ENCODE results near the gene NRTN.
"Not testable (repeated sequence)": the region's sequence is repeated elsewhere in the genome, so short reads cannot be mapped to it uniquely, and the experiment has no call there.

Gene NRTN

DNA sequence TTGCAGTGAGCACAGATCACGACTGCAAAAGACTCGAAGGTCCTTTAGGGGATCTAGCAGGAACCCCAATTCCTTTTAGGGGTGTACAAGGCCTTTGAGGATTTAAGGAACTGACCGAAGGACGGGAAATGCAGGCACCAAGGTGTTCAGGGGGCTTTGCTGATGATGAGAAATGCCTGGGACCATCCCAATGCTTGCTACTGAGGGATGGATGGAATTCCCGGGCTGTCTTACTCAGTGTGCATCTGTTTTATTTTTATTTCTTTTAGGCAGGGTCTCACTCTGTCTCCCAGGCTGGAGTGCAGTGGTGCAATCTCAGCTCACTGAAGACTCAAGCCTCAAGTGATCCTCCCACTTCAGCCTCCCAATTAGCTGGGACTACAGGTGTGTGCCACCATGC is 31.6 kb upstream of the NRTN start:
- H3K27ac ChIP-seq = no peak overlapping the region
- no peak for DNase-seq
- intact Hi-C loops (cut with DNase I; ENCODE audit: low total_unique reads) = no loop called here
- H3K4me1 ChIP-seq = no peaks in the 10 kb centered on the region
- no peaks in the 10 kb centered on the region for H3K9me3 ChIP-seq
- H3K27me3 ChIP-seq = peaks cover 0 to 17% of the 10 kb centered on the region in 2 donors
- H3K36me3 ChIP-seq = no peaks in the 10 kb centered on the region
- no peak overlapping the region for H3K4me3 ChIP-seq
- TF ChIP-seq, protein P1, sequence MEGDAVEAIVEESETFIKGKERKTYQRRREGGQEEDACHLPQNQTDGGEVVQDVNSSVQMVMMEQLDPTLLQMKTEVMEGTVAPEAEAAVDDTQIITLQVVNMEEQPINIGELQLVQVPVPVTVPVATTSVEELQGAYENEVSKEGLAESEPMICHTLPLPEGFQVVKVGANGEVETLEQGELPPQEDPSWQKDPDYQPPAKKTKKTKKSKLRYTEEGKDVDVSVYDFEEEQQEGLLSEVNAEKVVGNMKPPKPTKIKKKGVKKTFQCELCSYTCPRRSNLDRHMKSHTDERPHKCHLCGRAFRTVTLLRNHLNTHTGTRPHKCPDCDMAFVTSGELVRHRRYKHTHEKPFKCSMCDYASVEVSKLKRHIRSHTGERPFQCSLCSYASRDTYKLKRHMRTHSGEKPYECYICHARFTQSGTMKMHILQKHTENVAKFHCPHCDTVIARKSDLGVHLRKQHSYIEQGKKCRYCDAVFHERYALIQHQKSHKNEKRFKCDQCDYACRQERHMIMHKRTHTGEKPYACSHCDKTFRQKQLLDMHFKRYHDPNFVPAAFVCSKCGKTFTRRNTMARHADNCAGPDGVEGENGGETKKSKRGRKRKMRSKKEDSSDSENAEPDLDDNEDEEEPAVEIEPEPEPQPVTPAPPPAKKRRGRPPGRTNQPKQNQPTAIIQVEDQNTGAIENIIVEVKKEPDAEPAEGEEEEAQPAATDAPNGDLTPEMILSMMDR (IDR thresholded peaks at IDR 0.05) = no peak

DNA sequence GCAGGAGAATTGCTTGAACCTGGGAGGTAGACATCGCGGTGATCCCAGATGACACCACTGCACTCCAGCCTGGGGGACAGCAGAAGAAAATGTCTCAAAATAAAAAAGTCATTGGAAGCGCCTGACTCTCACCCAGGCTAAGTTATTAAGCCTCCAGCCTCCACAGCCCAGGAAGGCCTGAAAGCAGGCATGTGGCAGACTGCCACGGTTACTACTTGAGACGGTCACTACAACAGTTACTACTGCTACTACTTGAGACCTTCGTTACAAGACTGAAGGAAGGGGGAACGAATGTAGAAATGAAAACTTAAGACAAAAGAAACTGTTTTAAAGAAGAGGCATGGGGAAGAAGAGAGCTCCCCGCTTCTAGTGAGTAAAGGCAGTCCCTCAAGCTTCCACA is 29.9 kb upstream of the NRTN start:
- Histone ChIP-seq H3K27ac (no peak overlapping the region), H3K4me1 (no peaks in the 10 kb centered on the region), H3K4me3 (no peak overlapping the region), H3K27me3 (peaks cover 0 to 17% of the 10 kb centered on the region in 2 donors), H3K9me3 (no peaks in the 10 kb centered on the region), H3K36me3 (no peaks in the 10 kb centered on the region)
- TF ChIP-seq, protein P1 (IDR thresholded peaks at IDR 0.05) = no peak
- DNase-seq = no peak
- intact Hi-C loops (cut with DNase I; ENCODE audit: low total_unique reads) = no loop called here

DNA sequence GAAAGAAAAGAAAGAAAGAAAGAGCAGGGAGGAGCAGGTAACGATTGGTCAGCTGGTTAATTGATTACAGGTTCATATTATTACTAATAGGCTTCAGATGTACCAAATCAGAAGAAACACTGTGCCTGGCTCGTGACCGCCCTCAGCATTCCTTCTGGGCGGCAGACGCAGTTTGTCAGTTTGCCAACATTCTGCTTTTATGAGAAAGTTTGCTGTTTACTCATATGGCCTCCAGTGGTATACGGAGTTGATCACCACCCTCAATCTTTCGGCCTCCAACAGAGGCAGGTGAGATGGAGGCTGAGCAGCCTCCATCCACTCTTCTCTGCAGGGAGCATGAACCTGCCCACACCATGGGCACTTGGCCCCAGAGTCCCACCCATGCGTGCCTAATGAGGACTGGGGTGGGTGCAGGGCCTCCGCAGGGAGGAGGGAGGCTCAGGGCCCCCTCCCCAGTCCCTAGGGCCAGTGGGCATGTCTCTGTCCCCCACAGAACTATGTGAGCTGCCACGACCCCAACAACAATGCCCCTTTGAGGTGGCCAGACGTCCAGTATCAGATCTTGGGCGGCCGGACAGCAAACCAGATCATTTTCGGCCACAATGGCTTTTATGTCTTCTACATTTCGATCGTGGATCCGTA is 29.1 kb upstream of the NRTN start:
- peaks cover 0 to 17% of the 10 kb centered on the region in 2 donors for H3K27me3 ChIP-seq
- H3K4me3 ChIP-seq = no peak overlapping the region
- no peaks in the 10 kb centered on the region for H3K9me3 ChIP-seq
- no peaks in the 10 kb centered on the region for H3K4me1 ChIP-seq
- no peaks in the 10 kb centered on the region for H3K36me3 ChIP-seq
- intact Hi-C loops (cut with DNase I; ENCODE audit: low total_unique reads) = no loop called here
- no peak for DNase-seq
- H3K27ac ChIP-seq = no peak overlapping the region
- TF ChIP-seq, protein P1 (IDR thresholded peaks at IDR 0.05) = no peak

DNA sequence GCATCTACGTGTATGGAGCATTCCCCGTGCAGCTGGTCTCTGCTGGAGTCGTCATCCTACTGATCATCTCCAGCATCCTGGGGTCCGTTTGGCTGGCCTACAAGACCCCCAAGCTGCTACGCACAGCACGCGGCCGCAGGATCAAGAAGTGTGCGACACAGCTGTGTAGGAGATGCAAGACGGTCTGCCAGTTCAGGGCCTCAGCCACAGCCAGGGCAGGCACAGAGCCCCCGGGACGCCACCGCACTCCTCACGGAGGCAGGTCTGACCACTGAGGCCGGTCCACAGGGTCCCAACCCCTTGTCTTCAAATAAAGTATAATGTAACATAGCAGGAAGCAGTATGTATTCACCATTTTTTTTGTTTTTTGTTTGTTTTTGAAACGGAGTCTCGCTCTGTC is 26.5 kb upstream of the NRTN start:
- TF ChIP-seq, protein P1 (IDR thresholded peaks at IDR 0.05) = no peak
- no peak overlapping the region for H3K4me3 ChIP-seq
- H3K27me3 ChIP-seq = peaks cover 0 to 8% of the 10 kb centered on the region in 2 donors
- no peaks in the 10 kb centered on the region for H3K36me3 ChIP-seq
- H3K9me3 ChIP-seq = no peaks in the 10 kb centered on the region
- no peak for DNase-seq
- H3K27ac ChIP-seq = no peak overlapping the region
- intact Hi-C loops (cut with DNase I; ENCODE audit: low total_unique reads) = no loop called here
- H3K4me1 ChIP-seq = no peaks in the 10 kb centered on the region

DNA sequence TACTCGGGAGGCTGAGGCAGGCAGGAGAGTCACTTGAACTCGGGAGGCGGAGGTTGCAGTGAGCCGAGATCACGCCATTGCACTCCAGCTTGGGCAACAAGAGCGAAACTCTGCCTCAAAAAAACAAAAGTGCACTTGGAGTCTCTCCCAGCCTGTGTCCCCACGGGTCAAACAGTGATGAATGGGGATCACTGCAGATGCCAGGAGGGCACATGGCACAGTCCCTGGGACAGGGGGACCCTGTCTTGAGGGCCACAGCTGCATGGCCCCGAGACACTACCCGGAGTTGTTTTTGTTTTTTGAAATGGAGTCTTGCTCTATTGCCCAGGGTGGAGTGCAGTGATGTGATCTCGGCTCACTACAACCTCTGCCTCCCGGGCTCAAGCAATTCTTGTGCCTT is 24.0 kb upstream of the NRTN start:
- peaks cover 13 to 24% (median 17%) of the 10 kb centered on the region in 3 donors for H3K36me3 ChIP-seq
- DNase-seq; H3K4me3 ChIP-seq; H3K27me3 ChIP-seq; H3K9me3 ChIP-seq; H3K4me1 ChIP-seq; intact Hi-C loops (cut with DNase I; ENCODE audit: low total_unique reads); H3K27ac ChIP-seq: not testable (repeated sequence)

DNA sequence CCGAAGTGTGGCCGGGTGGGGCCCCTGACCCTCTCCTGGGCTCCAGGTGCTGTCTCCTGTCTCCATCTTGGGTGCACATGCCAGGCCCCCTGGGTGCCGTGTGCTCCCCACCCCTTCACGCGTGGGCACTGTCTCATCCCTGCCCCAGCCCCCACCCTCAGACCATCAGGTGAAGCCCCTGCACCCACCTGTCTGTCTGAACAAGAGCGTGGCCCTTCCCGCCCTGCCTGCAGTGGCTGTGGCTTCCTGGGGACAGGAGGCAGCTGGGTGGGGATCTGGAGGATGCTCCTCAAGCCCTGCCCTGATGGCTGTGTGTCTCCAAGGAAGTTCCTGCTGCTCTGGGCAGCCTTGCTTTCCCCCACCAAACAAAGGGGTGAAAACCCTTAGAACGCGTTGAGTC is 22.5 kb upstream of the NRTN start:
- TF ChIP-seq, protein P1 (IDR thresholded peaks at IDR 0.05) = no peak
- Histone ChIP-seq H3K4me1 (no peaks in the 10 kb centered on the region), H3K4me3 (no peak overlapping the region), H3K27me3 (no peaks in the 10 kb centered on the region), H3K9me3 (no peaks in the 10 kb centered on the region), H3K36me3 (peaks cover 27 to 38% (median 31%) of the 10 kb centered on the region in 3 donors), H3K27ac (no peak overlapping the region)
- intact Hi-C loops (cut with DNase I; ENCODE audit: low total_unique reads) = no loop called here
- no peak for DNase-seq

Data from tibial artery (tissue), 4 donors.